GM18505 (cell line): ENCODE data around the gene TRAF7.
"Not testable (repeated sequence)": the region's sequence is repeated elsewhere in the genome, so short reads cannot be mapped to it uniquely, and the experiment has no call there.

Experiments used
- ATAC-seq: cut with Tn5 transposase; IDR thresholded peaks from one replicate; pipeline ENCODE4 v1.9.1; 2021; ENCODE audit not compliant: unreplicated experiment
- POLR2A ChIP-seq: IDR thresholded peaks from 4 replicates; pipeline ENCODE4 v1.6.1; 2011; ENCODE audit warnings: borderline replicate concordance; ENCODE audit not compliant: insufficient read depth, insufficient read length; ENCODE audit errors: extremely low read depth

TRAF7 gene

GRCh38 chr16:2155091-2155950 is at the start of gene TRAF7:
TRAF7 (plus strand) TSS chr16:2155782; CDS start chr16:2163921, 8,139 bp downstream.
- peak; percentile 100 for TF ChIP-seq POLR2A
- peak; percentile 79 for ATAC-seq

DNA sequence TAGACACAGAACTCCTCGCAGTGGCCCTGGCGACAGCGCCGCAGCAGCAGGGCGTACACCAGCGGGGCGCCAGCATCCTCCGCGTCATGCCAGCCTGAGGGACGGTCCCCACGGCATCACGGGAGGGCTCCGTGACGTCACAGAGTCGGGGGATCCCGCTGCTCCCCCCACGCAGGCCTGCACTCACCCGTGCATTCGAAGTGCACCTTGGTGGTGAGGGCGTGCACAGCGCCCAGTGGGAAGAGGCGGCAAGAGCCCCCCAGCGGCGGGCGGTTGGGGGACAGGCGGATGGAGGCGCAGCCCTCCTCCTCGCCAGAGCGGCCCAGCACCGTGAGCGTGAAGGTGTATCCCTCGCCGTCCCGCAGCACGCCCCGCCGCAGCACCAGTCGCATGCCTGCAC is 49.4 kb upstream of the TRAF7 start:
- not testable (repeated sequence) for ATAC-seq

- ATAC-seq, result not testable (repeated sequence)
Observed at GRCh38 chr16:2107121-2107790, 48.3 kb upstream of the TRAF7 start.

DNA sequence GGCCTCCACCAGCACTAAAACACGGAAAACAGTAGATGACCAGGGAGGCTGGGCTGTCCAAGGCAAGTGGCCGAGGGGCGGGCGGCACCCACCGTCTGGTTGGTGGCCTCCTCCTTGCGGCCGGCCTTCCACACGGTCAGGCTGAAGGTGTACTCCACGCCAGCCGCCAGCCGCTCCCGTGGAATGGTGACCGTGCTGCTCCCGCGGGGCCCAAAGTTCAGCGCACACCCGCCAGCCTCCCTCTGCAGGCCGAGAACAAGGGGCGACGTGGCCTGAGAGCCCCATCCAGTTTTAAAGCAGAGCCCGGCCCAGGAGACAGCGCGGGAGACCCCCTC is 47.8 kb upstream of the TRAF7 start:
- ATAC-seq, result not testable (repeated sequence)

DNA sequence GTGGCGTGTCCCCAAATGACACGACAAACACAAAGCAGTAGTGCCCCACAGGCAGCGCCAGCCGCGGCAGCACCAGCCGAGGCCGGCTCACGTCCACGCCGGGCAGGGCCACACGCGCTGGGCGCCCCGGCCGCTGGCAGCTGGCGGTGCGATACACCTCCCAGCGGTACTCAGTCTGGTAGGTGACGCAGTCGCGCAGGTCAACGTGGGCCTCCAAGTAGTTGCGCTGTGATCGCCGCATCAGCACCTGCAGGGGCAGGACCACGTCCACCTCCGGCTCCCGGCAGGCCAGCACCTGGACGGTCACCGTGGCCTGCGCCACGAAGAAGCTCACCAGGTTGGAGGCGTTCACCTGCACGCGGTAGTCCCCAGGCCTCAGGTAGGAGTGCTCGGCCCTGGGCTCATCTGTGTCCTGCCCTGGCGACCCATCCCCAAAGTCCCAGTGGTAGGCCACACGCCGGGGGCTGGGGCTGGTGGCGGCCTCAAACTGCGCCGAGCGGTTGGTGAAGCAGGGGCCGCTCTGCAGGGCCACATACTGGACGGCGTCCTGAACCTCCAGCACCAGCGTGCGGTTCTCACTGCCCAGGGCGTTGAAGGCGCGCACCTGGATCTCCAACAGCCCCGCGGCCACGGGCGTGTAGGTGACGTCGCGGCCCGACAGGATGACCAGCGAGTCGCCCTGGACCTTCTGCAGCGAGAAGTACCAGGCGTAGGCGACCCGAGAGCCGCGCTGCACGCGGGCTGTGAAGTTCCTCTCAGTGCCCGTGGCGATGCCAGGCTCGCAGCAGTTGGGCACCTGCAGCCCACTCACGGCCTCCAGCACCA is 46.9 kb upstream of the TRAF7 start:
- ATAC-seq, result not testable (repeated sequence)

- not testable (repeated sequence) for ATAC-seq
Observed at GRCh38 chr16:2109271-2109580, 46.4 kb upstream of the TRAF7 start.

DNA sequence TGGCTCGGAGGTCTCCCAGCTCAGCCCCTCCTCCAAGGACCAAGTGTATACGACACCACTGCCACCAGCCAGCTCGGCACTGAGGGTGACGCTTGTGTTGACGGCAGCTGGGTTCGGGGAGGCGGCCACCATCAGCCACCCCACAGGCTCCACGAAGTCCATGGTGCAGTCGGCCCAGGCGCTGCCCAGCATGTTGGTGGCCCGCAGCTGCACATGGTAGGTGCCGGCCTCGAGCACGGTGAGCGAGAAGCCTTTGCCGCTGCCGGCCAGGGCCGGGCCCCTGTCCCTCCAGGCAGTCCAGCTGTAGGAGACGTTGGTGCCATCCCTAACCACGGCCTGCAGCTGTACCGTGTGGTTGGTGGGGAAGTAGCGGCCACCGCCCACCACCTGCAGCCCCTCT is 45.7 kb upstream of the TRAF7 start:
- ATAC-seq, result not testable (repeated sequence)

- not testable (repeated sequence) for ATAC-seq
Observed at GRCh38 chr16:2110332-2111008, 45.1 kb upstream of the TRAF7 start.

DNA sequence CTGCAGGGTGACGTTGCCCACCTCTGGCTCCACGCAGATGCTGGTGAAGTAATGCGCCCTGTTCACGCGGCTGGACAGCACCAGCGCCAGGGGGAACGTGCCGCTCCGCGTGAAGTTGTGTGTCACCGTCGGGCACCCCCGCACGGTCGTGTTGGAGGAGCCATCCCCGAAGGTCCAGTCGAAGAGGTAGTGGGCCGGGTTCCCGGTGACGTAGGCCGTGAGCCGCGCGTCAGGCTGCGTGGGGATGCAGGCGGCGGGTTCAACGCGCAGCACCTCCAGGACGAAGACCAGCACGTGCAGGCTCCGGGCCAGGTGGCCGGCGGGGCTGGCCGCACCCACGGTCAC is 44.6 kb upstream of the TRAF7 start:
- not testable (repeated sequence) for ATAC-seq

- not testable (repeated sequence) for ATAC-seq
Observed at GRCh38 chr16:2111412-2112335, 43.9 kb upstream of the TRAF7 start.

DNA sequence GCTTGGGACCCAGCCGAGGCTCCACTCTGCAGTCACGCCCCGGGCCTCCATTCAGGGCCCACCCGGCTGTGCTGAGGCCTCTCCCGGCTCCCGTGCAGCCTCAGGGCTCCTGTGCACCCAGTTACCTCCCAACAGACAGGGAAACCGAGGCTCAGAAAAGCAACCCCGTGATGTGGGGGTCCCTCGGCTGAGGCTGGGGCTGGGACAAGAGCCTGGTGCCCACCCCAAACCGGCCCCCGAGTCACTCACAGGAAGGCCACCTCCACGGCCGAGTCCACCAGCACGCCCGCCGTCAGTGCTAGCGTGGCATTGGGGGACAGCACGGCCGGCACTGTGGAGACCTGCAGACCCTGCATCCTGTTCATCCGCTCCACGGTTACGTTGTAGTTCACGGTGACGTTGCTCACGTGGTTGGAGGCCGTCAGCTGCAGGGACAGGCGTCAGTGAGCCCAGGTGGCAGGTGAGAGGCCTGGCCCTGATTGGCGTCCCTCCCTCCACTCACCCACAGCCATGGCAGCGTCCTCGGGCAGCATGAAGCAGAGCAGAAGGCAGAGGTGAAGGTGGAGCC is 43.0 kb upstream of the TRAF7 start:
- not testable (repeated sequence) for ATAC-seq

GRCh38 chr16:2114225-2114624 is 41.4 kb upstream of the TRAF7 start:
- ATAC-seq, result not testable (repeated sequence)

GRCh38 chr16:2114885-2115590 is 40.5 kb upstream of the TRAF7 start:
- ATAC-seq, result not testable (repeated sequence)
